Measurements from ENCODE around the gene BCAS1. TPM values are rescaled to one million over a fixed set of nuclear protein-coding genes. Genes with fewer than 3 reads are reported as not detected.
A peak's percentile ranks its signal among the peaks of the same experiment; 100 is the strongest.

BCAS1 gene
- total and polyA plus RNA-seq, 2 donors (not counting 1 experiment from before 2014, with no cell fraction given): 0.97 to 1.1 TPM

- POLR2A ChIA-PET: interaction anchor here (0.9 kb wide), 1 partner anchor 10 kb away, joined by 3 read pairs; no protein-coding TSS in a partner anchor
- H4K20me1 ChIP-seq (ENCODE audit: control insufficient read depth, insufficient read depth, low read length, poor library complexity, severe bottlenecking): no peaks in the 10 kb centered on the region
- H3K9me3 ChIP-seq (ENCODE audit: control extremely low read depth in 1 of 3, control insufficient read depth in 2 of 3, insufficient read depth in 1 of 3, low read length in 2 of 3): no peaks in the 10 kb centered on the region
- ATAC-seq (ENCODE audit: low read depth) (no peak), DNase-seq (no peak)
- H3K4me1 Mint-ChIP-seq: peaks cover 55% of the 10 kb centered on the region
- H3K36me3 ChIP-seq (replicated peaks in 1 of 2; ENCODE audit: control extremely low read depth in 1 of 2, control insufficient read depth in 1 of 2, extremely low read depth in 1 of 2, insufficient read depth in 2 of 2, low read length in 1 of 2): no peaks in the 10 kb centered on the region
- H3K79me2 ChIP-seq (ENCODE audit: control insufficient read depth, insufficient read depth, low read length): no peaks in the 10 kb centered on the region
- H3K4me1 ChIP-seq (ENCODE audit: control insufficient read depth in 2 of 2, insufficient read depth in 2 of 2, low read length in 2 of 2): peaks cover 8 to 46% of the 10 kb centered on the region in 2 donors
- no peak overlapping the region for H3K27ac ChIP-seq (ENCODE audit: low read length in 2 of 2)
- no peak for TF ChIP-seq CTCF (IDR thresholded peaks at IDR 0.05)
- no peak overlapping the region for H2AFZ ChIP-seq (ENCODE audit: insufficient read depth, low read depth, low read length, poor library complexity, severe bottlenecking)
- H3K4me3 Mint-ChIP-seq: no peak overlapping the region
- H3K4me3 ChIP-seq (ENCODE audit: control extremely low read depth in 1 of 5, extremely low read depth in 1 of 5, insufficient read depth in 1 of 5, low read depth in 2 of 5, low read length in 4 of 5): no peak overlapping the region
- H3K4me2 ChIP-seq (replicated peaks; ENCODE audit: low read depth, low read length, poor library complexity, severe bottlenecking): no peak overlapping the region
- H3K27me3 Mint-ChIP-seq: no peaks in the 10 kb centered on the region
- 100% methylated on average over 2 of the region's 3 CpGs for WGBS (ENCODE audit: insufficient coverage)
- intact Hi-C loops (cut with micrococcal nuclease): no loop called here
- H3K9me3 Mint-ChIP-seq (ENCODE audit: insufficient read depth): no peaks in the 10 kb centered on the region
- no peak overlapping the region for H3K27ac Mint-ChIP-seq
- H3K27me3 ChIP-seq (replicated peaks in 1 of 4; ENCODE audit: control extremely low read depth in 1 of 4, control insufficient read depth in 3 of 4, insufficient read depth in 4 of 4, low read length in 3 of 4): no peaks in the 10 kb centered on the region
- CTCF ChIA-PET: no interaction called here
- H3K9ac ChIP-seq (ENCODE audit: low read length): no peak overlapping the region
Observed at GRCh38 chr20:53904261-53904660, 166.1 kb downstream of the BCAS1 start.

DNA sequence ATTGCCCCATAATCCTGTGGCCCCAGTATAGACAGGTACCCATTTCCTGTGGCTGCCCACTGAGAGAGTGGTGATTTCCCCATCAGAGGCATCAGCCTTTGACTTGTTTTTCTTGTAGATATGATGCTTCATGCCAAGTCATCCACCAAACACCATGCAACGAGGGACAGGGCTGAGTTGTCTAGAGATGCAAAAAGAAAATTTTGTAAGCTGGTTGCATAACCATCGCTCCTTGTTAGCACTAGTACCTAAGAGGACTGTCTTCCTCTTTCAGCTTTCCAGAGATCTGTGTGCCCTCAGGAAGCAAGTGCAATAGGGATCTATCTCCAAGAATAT is 166.8 kb downstream of the BCAS1 start:
- Histone ChIP-seq H3K4me1 (ENCODE audit: control insufficient read depth in 2 of 2, insufficient read depth in 2 of 2, low read length in 2 of 2) (peaks cover 11 to 43% of the 10 kb centered on the region in 2 donors), H3K4me3 (ENCODE audit: control extremely low read depth in 1 of 5, extremely low read depth in 1 of 5, insufficient read depth in 1 of 5, low read depth in 2 of 5, low read length in 4 of 5) (no peak overlapping the region), H3K4me2 (replicated peaks; ENCODE audit: low read depth, low read length, poor library complexity, severe bottlenecking) (no peak overlapping the region), H3K36me3 (replicated peaks in 1 of 2; ENCODE audit: control extremely low read depth in 1 of 2, control insufficient read depth in 1 of 2, extremely low read depth in 1 of 2, insufficient read depth in 2 of 2, low read length in 1 of 2) (no peaks in the 10 kb centered on the region), H3K27ac (ENCODE audit: low read length in 2 of 2) (no peak overlapping the region), H3K79me2 (ENCODE audit: control insufficient read depth, insufficient read depth, low read length) (no peaks in the 10 kb centered on the region), H2AFZ (ENCODE audit: insufficient read depth, low read depth, low read length, poor library complexity, severe bottlenecking) (no peak overlapping the region), H3K27me3 (replicated peaks in 1 of 4; ENCODE audit: control extremely low read depth in 1 of 4, control insufficient read depth in 3 of 4, insufficient read depth in 4 of 4, low read length in 3 of 4) (no peaks in the 10 kb centered on the region), H3K9ac (ENCODE audit: low read length) (no peak overlapping the region), H4K20me1 (ENCODE audit: control insufficient read depth, insufficient read depth, low read length, poor library complexity, severe bottlenecking) (no peaks in the 10 kb centered on the region), H3K9me3 (ENCODE audit: control extremely low read depth in 1 of 3, control insufficient read depth in 2 of 3, insufficient read depth in 1 of 3, low read length in 2 of 3) (no peaks in the 10 kb centered on the region)
- TF ChIP-seq CTCF (IDR thresholded peaks at IDR 0.05) (no peak), EZH2 (IDR thresholded peaks at IDR 0.05; ENCODE audit: borderline replicate concordance, insufficient read depth, low read depth, low read length, poor library complexity, severe bottlenecking) (no peak)
- no peak for DNase-seq
- Mint-ChIP-seq H3K27me3 (no peaks in the 10 kb centered on the region), H3K4me3 (no peak overlapping the region), H3K9me3 (ENCODE audit: insufficient read depth) (no peaks in the 10 kb centered on the region), H3K27ac (peak overlapping the region; percentile 50), H3K4me1 (peaks cover 55% of the 10 kb centered on the region)
- intact Hi-C loops (cut with micrococcal nuclease): no loop called here
- 92% methylated on average over 1 of the region's 2 CpGs for WGBS (ENCODE audit: insufficient coverage)
- CTCF ChIA-PET: no interaction called here
- POLR2A ChIA-PET: no interaction called here
- ATAC-seq (ENCODE audit: low read depth): no peak

All from B cell (primary cell).